GOT3 (cell line): ENCODE measurements around the gene HAPLN2.
"Not testable (repeated sequence)": the region's sequence is repeated elsewhere in the genome, so short reads cannot be mapped to it uniquely, and the experiment has no call there.

ENCODE experiments used
- DNase-seq: peaks from one replicate; lab custom pipeline; 2025; ENCODE audit warnings: mixed read lengths; lab: John Stamatoyannopoulos, UW

Gene HAPLN2

DNA sequence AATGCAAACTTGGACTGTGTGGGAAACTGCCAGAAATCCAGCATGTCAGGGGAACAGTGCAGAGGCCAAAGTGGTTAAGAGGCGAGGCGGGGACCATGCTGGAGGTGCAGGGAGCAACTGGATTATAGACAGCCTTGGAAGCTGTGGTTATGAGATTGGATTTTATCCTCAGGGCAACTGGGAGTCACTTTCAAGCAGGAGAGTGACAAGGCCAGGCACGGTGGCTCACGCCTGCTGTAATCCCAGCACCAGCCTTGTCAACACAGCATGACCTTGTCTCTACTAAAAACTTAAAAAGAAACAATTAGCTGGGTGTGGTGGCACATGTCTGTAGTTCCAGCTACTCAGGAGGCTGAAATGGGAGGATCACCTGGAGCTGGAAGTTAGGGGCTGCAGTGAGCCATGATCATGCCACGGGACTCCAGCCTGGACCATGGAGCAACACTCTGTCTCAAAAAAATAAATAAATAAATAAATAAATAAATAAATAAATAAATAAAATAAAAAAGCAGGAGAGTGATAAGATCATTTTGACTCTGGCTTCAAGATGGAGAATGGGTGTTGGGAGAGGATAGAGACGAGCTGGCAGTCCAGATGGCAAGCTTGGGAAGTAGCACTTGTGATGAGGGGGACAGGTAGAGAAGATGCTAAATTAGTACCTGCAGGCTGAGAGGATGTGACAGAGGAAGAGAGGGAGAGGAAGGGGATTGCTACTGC, 3.5 kb downstream of the HAPLN2 start:
- no peak for DNase-seq

GRCh38 chr1:156623946-156624813, 5.0 kb downstream of the HAPLN2 start:
- DNase-seq = no peak

DNA sequence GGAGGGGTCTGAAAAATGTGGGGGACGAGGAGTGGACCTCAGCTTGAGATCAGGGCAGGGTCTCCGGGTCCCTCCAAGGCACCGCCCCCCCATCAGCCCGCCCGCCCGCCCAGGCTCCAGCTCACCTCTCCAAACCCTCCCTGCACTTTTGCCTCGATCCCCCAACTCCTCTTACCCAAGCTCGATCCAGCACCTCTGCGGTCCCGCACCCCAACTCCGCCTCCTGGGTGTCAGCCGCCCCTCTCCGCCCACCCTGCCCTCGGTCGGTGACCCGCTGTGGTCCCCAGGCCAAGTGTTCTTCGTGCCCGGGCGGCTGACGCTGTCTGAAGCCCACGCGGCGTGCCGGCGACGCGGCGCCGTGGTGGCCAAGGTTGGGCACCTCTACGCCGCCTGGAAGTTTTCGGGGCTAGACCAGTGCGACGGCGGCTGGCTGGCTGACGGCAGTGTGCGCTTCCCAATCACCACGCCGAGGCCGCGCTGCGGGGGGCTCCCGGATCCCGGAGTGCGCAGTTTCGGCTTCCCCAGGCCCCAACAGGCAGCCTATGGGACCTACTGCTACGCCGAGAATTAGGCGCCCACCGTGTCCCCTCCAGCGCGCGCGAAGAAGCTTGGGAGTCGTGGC, 5.7 kb downstream of the HAPLN2 start:
- no peak for DNase-seq

GRCh38 chr1:156625436-156626078, 6.3 kb downstream of the HAPLN2 start:
- DNase-seq = no peak

- DNase-seq = no peak
Observed at GRCh38 chr1:156626079-156626438, 6.8 kb downstream of the HAPLN2 start.

GRCh38 chr1:156627313-156627880, 8.2 kb downstream of the HAPLN2 start:
- no peak for DNase-seq

DNA sequence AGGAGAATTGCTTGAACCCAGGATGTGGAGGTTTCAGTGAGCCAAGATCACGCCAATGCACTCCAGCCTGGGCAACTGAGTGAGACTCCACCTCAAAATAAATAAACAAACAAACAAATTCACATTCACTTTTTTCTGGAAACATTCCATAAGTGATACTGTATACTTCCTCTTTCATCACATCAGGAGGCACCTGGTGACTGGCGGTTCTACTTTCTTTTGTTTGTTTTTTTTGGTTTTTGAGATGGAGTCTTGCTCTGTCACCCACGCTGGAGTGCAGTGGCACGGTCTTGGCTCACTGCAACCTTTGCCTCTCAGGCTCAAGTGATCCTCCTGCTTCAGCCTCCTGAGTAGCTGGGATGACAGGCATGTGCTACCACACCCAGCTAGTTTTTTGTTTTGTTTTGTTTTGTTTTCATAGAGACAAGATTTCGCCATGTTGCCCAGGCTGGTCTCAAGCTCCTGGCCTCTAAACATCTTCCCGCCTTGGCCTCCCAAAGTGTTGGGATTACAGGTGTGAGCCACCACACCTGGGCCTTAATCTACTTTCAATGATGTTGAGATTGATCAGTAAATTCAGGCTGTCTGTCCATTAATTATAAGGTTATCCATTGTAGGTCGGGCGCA, 10.7 kb downstream of the HAPLN2 start:
- DNase-seq = no peak

DNA sequence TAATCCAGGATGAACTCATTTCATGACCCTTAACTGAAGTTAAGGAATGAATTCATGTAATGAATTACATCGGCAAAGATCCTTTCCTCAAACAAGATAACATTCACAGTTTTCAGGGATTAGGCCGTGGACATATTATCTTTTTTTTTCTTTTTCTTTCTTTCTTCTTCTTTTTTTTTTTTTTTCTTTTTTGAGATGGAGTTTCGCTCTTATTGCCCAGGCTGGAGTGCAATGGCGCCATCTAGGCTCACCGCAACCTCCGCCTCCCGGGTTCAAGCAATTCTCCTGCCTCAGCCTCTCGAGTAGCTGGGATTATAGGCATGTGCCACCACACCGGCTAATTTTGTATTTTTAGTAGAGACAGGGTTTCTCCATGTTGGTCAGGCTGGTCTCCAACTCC, 11.9 kb downstream of the HAPLN2 start:
- DNase-seq = not testable (repeated sequence)

GRCh38 chr1:156632355-156632754, 13.1 kb downstream of the HAPLN2 start:
- DNase-seq = no peak

DNA sequence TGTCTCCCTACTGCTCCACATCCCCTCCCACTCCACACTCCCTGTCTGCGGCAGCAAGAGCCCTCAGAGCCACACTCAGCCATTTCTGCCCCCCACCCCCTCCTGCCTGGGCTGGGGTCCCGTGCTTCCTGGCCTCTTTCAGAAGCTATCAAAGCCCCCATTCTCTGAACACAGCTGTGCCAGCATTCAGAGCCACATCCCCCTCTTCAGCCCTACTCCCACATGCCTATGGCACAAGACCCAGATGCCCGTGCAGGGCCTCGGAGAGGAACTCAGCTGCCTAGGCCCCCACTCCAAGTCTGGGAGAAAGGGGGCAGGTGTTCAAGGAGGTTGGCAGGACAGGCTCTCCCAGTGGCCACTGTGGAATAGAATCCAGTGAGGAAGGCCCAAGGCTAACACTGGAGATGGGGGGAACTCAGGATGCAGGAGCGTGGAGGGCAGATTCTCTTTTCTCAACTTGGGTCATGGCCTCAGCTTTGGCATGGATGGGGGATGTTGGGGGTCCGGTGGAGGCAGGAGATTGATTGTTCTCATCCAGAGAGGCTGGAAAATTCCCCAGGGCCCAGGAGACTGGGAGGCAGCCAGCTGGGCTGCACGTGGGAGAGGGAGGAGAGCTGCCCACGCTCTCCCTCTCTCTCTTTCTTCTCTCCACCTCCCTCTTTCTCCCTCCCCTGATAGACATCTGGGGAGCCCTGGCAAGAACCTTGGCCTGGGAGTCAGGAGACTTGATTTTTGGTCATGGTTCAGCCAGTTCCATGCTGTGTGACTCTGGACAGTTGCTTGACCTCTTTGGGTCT, 19.2 kb downstream of the HAPLN2 start:
- DNase-seq = no peak

GRCh38 chr1:156639601-156640101, 20.4 kb downstream of the HAPLN2 start:
- DNase-seq = no peak

DNA sequence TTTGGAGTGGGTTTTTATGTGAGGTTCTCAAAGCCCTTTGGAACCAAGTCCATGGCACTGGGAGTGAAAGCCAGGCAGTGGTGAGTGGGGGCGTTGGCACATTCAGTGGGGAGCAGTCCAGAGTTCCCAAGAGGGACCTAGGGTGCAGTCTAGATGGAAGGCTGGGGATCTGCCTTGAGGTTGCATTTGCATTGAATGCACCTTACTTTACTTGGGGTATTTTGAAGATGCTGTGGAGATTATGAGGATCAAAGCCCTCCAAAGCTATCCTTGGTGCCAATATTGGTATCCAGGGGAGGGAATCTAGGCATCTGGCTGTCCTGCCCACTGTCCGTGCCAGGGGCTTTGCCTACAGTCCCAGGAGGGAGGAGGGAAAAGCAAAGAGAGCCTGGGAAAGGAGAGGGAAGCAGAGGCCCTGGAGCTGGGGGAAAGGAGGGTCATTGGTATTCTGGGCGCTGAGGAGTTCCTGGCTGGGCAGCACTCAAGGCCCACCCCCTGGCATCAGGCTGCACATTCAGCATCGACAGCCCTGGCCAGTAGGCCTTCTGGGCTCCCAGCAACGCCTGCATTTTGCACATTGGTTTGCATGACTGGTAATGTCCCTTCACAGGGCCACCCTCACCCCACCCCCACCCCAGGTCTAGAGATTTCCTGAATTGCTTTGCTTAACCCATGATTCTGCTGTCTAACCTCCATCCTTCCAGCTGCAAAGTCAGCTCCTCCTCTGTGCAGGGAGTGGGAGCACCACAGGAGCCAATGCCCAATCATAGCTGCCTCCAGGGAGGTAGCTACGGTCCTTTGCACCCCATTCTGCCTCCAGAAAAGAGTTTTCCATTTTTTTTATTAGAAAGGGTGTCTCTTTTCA, 21.9 kb downstream of the HAPLN2 start:
- no peak for DNase-seq

DNA sequence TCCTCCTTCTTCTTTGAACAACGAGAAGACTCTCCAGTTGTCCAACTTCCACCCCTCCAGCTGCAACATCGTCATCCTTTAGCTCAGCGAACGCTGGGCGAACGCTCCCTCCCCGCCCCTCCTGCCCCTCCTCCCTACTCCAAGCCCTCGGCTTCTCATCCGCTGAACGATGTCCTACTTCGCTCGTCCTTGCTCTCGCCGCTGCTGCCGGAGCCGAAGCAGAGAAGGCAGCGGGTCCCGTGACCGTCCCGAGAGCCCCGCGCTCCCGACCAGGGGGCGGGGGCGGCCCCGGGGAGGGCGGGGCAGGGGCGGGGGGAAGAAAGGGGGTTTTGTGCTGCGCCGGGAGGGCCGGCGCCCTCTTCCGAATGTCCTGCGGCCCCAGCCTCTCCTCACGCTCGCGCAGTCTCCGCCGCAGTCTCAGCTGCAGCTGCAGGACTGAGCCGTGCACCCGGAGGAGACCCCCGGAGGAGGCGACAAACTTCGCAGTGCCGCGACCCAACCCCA, 22.6 kb downstream of the HAPLN2 start, which contains the start of gene BCAN:
BCAN (plus strand) TSS at position 357 of the 504 bp plus-strand sequence. CDS start 3,938 bp downstream, outside the sequence.
- no peak for DNase-seq

DNA sequence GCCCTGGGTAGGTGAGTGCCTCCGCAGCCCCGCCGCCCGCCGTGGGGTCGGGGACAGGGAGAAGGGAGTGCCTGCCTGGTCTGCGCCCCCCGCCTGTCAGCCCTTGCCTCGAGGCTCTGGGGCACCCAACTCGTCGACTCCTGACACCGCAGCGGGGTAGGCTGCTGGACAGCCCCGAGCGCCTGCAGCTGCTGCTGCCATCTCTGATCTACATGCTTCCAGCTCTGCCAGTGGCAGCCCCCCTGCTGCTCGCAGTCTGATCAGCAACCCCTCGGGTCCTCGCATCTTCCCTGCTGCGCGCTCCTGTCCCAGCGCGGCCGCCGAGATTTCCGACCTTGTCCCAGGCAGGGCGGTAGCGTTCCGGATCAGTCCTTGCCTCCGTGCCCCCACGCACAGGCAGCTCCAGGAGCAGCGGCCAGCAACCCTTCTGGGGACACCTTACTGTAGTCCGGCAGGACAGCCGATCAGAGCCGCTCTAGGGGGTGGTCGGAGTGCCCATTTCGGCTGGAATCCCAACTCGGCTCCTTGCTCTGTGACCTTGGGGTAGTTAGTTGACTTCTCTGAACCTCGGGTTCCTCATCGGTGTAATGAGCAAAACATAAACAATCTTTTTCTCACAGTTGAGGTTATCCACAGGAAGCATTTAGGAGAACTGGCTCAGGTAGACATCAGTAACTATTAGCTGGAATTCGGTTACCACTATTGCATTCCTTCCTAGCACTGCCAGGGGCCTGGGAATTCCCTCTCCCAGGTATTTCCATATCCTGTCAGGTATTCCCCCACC, 23.2 kb downstream of the HAPLN2 start:
- DNase-seq = no peak

DNA sequence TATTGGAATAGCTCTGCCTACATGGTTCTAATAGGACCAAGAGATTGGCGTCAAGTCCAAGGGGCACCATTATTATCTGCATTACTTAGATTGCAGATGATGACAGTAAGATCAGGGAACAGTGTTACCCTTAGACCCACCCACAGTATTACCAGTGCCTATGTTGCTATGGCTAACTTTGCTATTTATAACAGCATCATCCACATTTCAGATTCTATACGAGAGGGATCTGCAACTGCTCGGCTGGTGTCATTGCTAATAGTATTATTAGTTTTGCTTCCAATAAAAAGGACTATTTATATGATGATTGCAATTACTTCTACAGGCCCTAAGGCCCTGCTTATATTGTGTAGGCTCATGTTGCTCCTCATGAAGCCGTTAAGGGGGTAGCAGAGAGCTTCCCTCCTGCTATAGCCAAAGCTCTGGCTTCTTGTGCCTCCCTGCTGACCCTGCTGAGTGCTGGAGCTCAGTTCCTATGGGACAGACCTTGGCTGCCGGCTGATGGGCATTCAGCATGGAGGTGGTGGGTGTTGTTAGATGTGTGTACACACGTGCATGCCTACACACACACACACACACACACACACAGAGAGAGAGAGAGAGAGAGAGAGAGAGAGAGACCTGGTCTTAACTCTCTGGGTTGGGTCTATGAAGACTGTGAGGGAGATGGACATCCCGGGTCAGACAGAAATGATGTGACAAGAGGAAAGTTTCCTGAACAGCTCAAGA, 24.0 kb downstream of the HAPLN2 start:
- no peak for DNase-seq

DNA sequence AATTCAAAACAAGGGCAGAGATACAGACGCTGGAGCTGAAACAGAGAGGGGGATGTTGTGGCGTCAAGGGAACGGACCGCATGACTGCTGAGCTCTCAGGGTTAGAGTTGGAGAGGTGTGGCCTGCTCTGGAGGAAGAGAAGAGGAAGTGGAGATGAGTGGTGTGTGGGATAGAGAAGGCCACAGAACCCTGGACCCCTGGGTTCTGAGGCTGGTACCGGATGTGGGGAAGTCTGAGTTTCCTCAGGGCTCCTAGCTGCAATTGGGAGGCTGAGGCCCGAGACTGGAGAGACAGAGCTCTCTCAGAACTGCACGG, 24.5 kb downstream of the HAPLN2 start:
- no peak for DNase-seq

- DNase-seq = no peak
Observed at GRCh38 chr1:156644146-156644545, 24.9 kb downstream of the HAPLN2 start.

DNA sequence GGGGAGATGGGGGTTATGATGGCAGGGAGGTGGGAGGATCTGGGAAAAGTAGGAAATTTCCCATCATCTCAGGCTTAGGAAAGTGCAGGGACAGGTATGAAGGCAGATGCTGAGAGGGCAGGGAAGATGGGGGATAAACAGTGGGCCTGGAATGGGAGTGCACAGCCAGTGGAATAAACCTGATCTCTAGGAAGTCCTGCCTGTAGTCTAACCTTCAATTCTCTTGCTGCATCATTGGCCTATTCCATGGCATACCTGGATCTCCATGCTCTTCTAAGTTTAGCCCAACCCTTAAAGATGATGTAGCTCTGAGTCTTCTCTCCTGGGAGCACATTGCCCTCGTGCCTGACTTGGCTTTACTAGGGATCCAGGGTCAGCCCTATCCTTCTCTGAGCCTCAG, 25.4 kb downstream of the HAPLN2 start:
- DNase-seq = no peak
